Trophoblast cell (in vitro differentiated cells and primary cell): ENCODE results near the gene UVSSA.

Source experiments
- DNase-seq, 2 donors: peaks; one replicate each; pipeline ENCODE4 v3.0.0-alpha.2; 2016
- H2AFZ ChIP-seq: 2 replicates; pipeline ENCODE4 v1.6.1; 2013; ENCODE audit warnings: low read length, moderate library complexity, mild to moderate bottlenecking; ENCODE audit not compliant: insufficient read depth, poor library complexity
- H2AK5ac ChIP-seq: 2 replicates; pipeline ENCODE4 v1.6.1; 2013; ENCODE audit warnings: mild to moderate bottlenecking, low read length
- H2BK120ac ChIP-seq: 2 replicates; pipeline ENCODE4 v1.6.1; 2013; ENCODE audit warnings: low read length, mild to moderate bottlenecking, moderate library complexity; ENCODE audit not compliant: insufficient read depth, poor library complexity
- H2BK12ac ChIP-seq: 2 replicates; pipeline ENCODE4 v1.6.1; 2013; ENCODE audit warnings: mild to moderate bottlenecking, low read length, moderate library complexity
- H2BK5ac ChIP-seq: 2 replicates; pipeline ENCODE4 v1.6.1; 2013; ENCODE audit warnings: low read length, low read depth, moderate library complexity, mild to moderate bottlenecking; ENCODE audit not compliant: poor library complexity
- H3K14ac ChIP-seq: 2 replicates; pipeline ENCODE4 v1.6.1; 2013; ENCODE audit warnings: mild to moderate bottlenecking, low read length
- H3K18ac ChIP-seq: 2 replicates; pipeline ENCODE4 v1.6.1; 2013; ENCODE audit warnings: mild to moderate bottlenecking, low read length
- H3K23ac ChIP-seq: 2 replicates; pipeline ENCODE4 v1.6.1; 2013; ENCODE audit warnings: low read length
- H3K27ac ChIP-seq: 2 replicates; pipeline ENCODE4 v1.5.1; 2013; ENCODE audit warnings: low read depth, mild to moderate bottlenecking, inconsistent platforms, low read length, moderate library complexity
- H3K27me3 ChIP-seq: 2 replicates; pipeline ENCODE4 v1.6.1; 2013; ENCODE audit warnings: inconsistent platforms, mild to moderate bottlenecking, low read length, moderate library complexity; ENCODE audit not compliant: insufficient read depth
- H3K36me3 ChIP-seq, 2 experiments: 1 replicate in 1 of 2; 2 replicates in 1 of 2; pipeline ENCODE4 v1.6.1; 2013; ENCODE audit warnings: low read length in 2 of 2, mild to moderate bottlenecking in 2 of 2, moderate library complexity in 1 of 2; ENCODE audit not compliant: insufficient read depth in 2 of 2, control insufficient read depth in 1 of 2
- H3K4ac ChIP-seq: 2 replicates; pipeline ENCODE4 v1.6.1; 2013; ENCODE audit warnings: low read depth, mild to moderate bottlenecking, low read length, moderate library complexity
- H3K4me1 ChIP-seq, 2 experiments: 1 replicate in 1 of 2; 2 replicates in 1 of 2; pipeline ENCODE4 v1.6.1; 2013; ENCODE audit warnings: low read length in 2 of 2, mild to moderate bottlenecking in 2 of 2, moderate library complexity in 1 of 2; ENCODE audit not compliant: insufficient read depth in 2 of 2, control insufficient read depth in 1 of 2
- H3K4me2 ChIP-seq: 2 replicates; pipeline ENCODE4 v1.6.1; 2013; ENCODE audit warnings: inconsistent platforms, mild to moderate bottlenecking, low read length, moderate library complexity
- H3K4me3 ChIP-seq: 2 replicates; pipeline ENCODE4 v1.5.1; 2013; ENCODE audit warnings: mild to moderate bottlenecking, low read depth, low read length, inconsistent platforms
- H3K79me1 ChIP-seq: one replicate; pipeline ENCODE4 v1.6.1; 2013; ENCODE audit warnings: low read length
- H3K79me2 ChIP-seq: 2 replicates; pipeline ENCODE4 v1.6.1; 2013; ENCODE audit warnings: low read length, mild to moderate bottlenecking; ENCODE audit not compliant: control insufficient read depth, insufficient read depth, poor library complexity
- H3K9ac ChIP-seq: 2 replicates; pipeline ENCODE4 v1.6.1; 2013; ENCODE audit warnings: mild to moderate bottlenecking, low read length
- H3K9me3 ChIP-seq: 2 replicates; pipeline ENCODE4 v1.6.1; 2013; ENCODE audit warnings: low read depth, mild to moderate bottlenecking, control low read depth, inconsistent platforms, low read length; ENCODE audit not compliant: insufficient read depth
- H4K12ac ChIP-seq: 2 replicates; pipeline ENCODE4 v1.6.1; 2013; ENCODE audit warnings: low read depth, mild to moderate bottlenecking, low read length, moderate library complexity
- H4K8ac ChIP-seq: 2 replicates; pipeline ENCODE4 v1.6.1; 2013; ENCODE audit warnings: low read depth, mild to moderate bottlenecking, low read length, moderate library complexity
- H4K91ac ChIP-seq: one replicate; pipeline ENCODE4 v1.6.1; 2013; ENCODE audit warnings: low read depth, mild to moderate bottlenecking, low read length, moderate library complexity
- WGBS: extraction: QIAGEN DNeasy Blood & Tissue Kit; methylation state at CpG from one replicate; pipeline ENCODE4 v1.1.7; 2013; ENCODE audit warnings: missing lambda C conversion rate; ENCODE audit not compliant: insufficient read length, insufficient coverage; ENCODE audit errors: extremely low coverage; 5-methylcytosine and 5-hydroxymethylcytosine counted together

The UVSSA gene

DNA sequence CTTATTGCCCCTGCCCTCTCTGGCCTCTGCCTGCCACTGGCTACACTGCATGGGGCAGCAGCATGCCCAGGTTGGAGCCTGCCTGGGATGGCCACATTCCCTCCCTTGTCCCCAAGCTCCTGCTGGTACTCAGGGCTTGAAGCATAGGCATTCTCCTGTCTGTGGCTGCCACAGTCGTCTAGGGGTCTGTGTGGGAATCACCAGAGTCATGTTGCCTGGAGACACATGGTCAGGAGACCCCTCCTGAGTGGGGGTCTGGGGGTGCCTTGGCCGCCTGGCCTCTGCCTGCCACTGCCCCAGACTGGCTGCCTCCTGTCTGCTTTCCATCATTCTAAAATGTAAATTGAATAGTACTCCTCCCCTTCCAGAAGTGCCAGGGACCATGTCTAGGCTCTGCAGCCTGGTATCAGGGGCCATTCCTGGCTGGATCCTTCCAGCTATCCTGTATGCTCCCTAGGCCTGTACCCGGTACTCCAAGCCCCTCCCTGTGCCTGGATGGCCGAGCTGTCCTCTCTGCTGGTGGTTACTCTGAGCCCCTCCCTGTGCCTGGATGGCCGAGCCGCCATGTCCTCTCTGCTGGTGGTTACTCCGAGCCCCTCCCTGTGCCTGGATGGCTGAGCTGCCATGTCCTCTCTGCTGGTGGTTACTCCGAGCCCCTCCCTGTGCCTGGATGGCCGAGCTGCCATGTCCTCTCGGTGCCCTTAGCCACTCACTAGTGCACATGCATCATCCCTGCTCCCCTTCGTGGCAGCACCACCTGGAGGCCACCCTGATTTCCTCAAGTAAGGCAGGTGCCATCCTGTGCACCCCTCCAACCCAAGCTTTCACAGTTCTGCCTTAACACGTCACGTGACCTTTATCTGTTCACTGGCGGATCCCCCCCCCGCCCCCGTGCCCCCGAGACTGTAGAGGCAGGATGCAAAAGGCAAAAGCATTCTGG lies 64.7 kb downstream of the UVSSA start:
- Histone ChIP-seq H3K4me2 (no peak overlapping the region), H3K4ac (no peak overlapping the region), H3K9ac (no peak overlapping the region), H3K79me1 (no peaks in the 10 kb centered on the region), H3K27me3 (peaks cover 48% of the 10 kb centered on the region), H3K4me3 (no peak overlapping the region), H3K27ac (no peak overlapping the region), H4K91ac (no peak overlapping the region), H3K18ac (no peak overlapping the region), H4K8ac (no peak overlapping the region), H3K79me2 (no peaks in the 10 kb centered on the region), H3K4me1 (no peaks in the 10 kb centered on the region), H3K36me3 (no peaks in the 10 kb centered on the region), H2BK120ac (no peak overlapping the region), H2AK5ac (no peak overlapping the region), H3K14ac (no peak overlapping the region), H3K23ac (no peak overlapping the region), H4K12ac (no peak overlapping the region), H2BK12ac (no peak overlapping the region), H3K9me3 (peaks cover 30% of the 10 kb centered on the region), H2BK5ac (no peak overlapping the region), H2AFZ (no peak overlapping the region)
- no peak for DNase-seq
- WGBS, result no CpG with 5 or more reads among the region's 17 CpGs

GRCh38 chr4:1412376-1413203 lies 65.6 kb downstream of the UVSSA start:
- Histone ChIP-seq H3K79me2 (no peaks in the 10 kb centered on the region), H3K27ac (no peak overlapping the region), H2BK5ac (no peak overlapping the region), H3K23ac (no peak overlapping the region), H4K12ac (no peak overlapping the region), H3K9me3 (peaks cover 27% of the 10 kb centered on the region), H2AFZ (no peak overlapping the region), H3K4me1 (no peaks in the 10 kb centered on the region), H4K8ac (no peak overlapping the region), H2BK120ac (no peak overlapping the region), H3K14ac (no peak overlapping the region), H4K91ac (no peak overlapping the region), H3K4me3 (no peak overlapping the region), H2AK5ac (no peak overlapping the region), H3K4me2 (no peak overlapping the region), H3K18ac (no peak overlapping the region), H2BK12ac (no peak overlapping the region), H3K79me1 (no peaks in the 10 kb centered on the region), H3K9ac (no peak overlapping the region), H3K36me3 (no peaks in the 10 kb centered on the region), H3K4ac (no peak overlapping the region), H3K27me3 (peaks cover 40% of the 10 kb centered on the region)
- no CpG with 5 or more reads among the region's 15 CpGs for WGBS
- DNase-seq, result no peak

DNA sequence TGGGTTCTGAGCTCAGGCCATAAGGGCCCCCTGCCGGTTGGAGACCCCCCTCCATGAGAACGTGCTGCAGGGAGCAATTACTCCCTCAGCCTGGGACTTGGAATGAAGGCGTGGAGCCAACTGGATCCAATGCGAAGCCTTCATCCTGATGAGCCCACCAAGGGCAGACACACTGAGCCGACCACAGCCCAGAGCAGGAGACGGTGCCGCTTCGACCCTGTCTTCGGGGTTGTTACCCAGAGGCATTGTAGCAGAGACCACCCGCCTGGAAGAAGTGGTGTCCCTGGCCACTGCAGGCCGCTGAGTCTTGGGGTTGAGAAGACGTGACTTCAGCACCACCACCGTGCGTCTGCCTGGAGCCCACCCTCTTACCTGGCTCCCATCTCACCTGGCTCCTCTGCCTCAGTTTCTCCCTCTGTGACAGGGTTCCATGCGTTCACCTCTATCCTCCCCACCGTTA lies 66.2 kb downstream of the UVSSA start:
- Histone ChIP-seq H2BK120ac (no peak overlapping the region), H3K18ac (no peak overlapping the region), H3K4ac (no peak overlapping the region), H3K14ac (no peak overlapping the region), H3K79me1 (no peaks in the 10 kb centered on the region), H4K8ac (no peak overlapping the region), H3K27me3 (peaks cover 35% of the 10 kb centered on the region), H2AFZ (no peak overlapping the region), H3K23ac (no peak overlapping the region), H3K4me3 (no peak overlapping the region), H2AK5ac (no peak overlapping the region), H3K36me3 (no peaks in the 10 kb centered on the region), H3K4me1 (no peaks in the 10 kb centered on the region), H3K79me2 (no peaks in the 10 kb centered on the region), H3K9me3 (peaks cover 24% of the 10 kb centered on the region), H2BK12ac (no peak overlapping the region), H3K4me2 (no peak overlapping the region), H3K9ac (no peak overlapping the region), H3K27ac (no peak overlapping the region), H4K91ac (no peak overlapping the region), H2BK5ac (no peak overlapping the region), H4K12ac (no peak overlapping the region)
- WGBS, result no CpG with 5 or more reads among the region's 16 CpGs
- DNase-seq, result no peak

DNA sequence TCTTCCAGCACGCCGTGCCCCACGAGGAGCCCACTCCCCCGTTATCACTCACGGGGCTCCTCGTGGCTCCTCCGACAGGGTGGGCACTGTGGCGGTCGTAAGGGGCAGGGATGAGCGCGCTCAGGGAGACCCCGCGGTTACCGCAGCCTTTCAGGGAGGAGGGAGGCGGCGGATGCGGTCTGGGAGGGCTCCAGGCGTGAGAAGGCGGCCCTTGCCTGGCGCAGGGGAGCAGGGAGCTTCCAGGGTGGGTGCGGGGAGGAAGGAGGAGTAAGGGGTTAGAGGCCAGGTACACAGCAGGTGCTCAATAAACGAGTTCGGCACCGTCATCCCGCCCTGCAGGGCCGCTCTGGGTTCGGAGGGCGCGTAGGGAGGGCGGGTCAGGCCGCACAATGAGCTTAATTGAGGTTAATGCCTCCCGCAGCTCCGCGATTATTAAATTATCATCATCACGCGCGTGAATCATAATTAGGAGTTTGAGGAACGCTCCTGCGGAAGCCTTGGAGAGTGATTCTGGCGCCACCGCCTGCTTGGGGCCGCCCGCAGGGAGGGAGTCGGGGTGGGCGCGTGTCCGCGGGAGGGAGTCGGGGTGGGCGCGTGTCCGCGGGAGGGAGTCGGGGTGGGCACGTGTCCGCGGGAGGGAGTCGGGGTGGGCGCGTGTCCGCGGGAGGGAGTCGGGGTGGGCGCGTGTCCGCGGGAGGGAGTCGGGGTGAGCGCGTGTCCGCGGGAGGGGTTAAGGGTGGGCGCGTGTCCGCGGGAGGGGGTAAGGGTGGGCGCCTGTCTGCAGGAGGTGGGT lies 66.9 kb downstream of the UVSSA start:
- no peaks in the 10 kb centered on the region for H3K79me2 ChIP-seq
- H3K27me3 ChIP-seq, result peaks cover 28% of the 10 kb centered on the region
- H2AFZ ChIP-seq, result no peak overlapping the region
- H3K4ac ChIP-seq, result no peak overlapping the region
- H3K9ac ChIP-seq, result no peak overlapping the region
- no peak overlapping the region for H3K4me2 ChIP-seq
- H2BK120ac ChIP-seq, result no peak overlapping the region
- no peak for DNase-seq
- H4K12ac ChIP-seq, result no peak overlapping the region
- no peak overlapping the region for H3K4me3 ChIP-seq
- H2BK5ac ChIP-seq, result no peak overlapping the region
- H3K79me1 ChIP-seq, result no peaks in the 10 kb centered on the region
- H3K4me1 ChIP-seq, result no peaks in the 10 kb centered on the region
- WGBS, result no CpG with 5 or more reads among the region's 77 CpGs
- no peak overlapping the region for H3K18ac ChIP-seq
- H3K36me3 ChIP-seq, result no peaks in the 10 kb centered on the region
- H3K14ac ChIP-seq, result no peak overlapping the region
- H4K8ac ChIP-seq, result no peak overlapping the region
- no peak overlapping the region for H3K27ac ChIP-seq
- H3K9me3 ChIP-seq, result peaks cover 22% of the 10 kb centered on the region
- no peak overlapping the region for H2AK5ac ChIP-seq
- H3K23ac ChIP-seq, result no peak overlapping the region
- no peak overlapping the region for H4K91ac ChIP-seq
- no peak overlapping the region for H2BK12ac ChIP-seq
